K562 treated with DMSO at 1 percent for 12 hours (cell line): Measurements from ENCODE around the gene TTC3. TPM values are rescaled to one million over a fixed set of nuclear protein-coding genes. Genes with fewer than 3 reads are reported as not detected.

Experiments
- total RNA-seq: library from RNA; unstranded; fragments of 300-600 nt; gene quantifications from 2 replicates; pipeline ENCODE4 v1.2.3, GENCODE V29; 2022; ENCODE audit not compliant: insufficient read depth

The TTC3 gene, protein sequence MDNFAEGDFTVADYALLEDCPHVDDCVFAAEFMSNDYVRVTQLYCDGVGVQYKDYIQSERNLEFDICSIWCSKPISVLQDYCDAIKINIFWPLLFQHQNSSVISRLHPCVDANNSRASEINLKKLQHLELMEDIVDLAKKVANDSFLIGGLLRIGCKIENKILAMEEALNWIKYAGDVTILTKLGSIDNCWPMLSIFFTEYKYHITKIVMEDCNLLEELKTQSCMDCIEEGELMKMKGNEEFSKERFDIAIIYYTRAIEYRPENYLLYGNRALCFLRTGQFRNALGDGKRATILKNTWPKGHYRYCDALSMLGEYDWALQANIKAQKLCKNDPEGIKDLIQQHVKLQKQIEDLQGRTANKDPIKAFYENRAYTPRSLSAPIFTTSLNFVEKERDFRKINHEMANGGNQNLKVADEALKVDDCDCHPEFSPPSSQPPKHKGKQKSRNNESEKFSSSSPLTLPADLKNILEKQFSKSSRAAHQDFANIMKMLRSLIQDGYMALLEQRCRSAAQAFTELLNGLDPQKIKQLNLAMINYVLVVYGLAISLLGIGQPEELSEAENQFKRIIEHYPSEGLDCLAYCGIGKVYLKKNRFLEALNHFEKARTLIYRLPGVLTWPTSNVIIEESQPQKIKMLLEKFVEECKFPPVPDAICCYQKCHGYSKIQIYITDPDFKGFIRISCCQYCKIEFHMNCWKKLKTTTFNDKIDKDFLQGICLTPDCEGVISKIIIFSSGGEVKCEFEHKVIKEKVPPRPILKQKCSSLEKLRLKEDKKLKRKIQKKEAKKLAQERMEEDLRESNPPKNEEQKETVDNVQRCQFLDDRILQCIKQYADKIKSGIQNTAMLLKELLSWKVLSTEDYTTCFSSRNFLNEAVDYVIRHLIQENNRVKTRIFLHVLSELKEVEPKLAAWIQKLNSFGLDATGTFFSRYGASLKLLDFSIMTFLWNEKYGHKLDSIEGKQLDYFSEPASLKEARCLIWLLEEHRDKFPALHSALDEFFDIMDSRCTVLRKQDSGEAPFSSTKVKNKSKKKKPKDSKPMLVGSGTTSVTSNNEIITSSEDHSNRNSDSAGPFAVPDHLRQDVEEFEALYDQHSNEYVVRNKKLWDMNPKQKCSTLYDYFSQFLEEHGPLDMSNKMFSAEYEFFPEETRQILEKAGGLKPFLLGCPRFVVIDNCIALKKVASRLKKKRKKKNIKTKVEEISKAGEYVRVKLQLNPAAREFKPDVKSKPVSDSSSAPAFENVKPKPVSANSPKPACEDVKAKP (N-terminal part only)
- total RNA-seq = 25.3 and 122 TPM in 2 replicates

DNA sequence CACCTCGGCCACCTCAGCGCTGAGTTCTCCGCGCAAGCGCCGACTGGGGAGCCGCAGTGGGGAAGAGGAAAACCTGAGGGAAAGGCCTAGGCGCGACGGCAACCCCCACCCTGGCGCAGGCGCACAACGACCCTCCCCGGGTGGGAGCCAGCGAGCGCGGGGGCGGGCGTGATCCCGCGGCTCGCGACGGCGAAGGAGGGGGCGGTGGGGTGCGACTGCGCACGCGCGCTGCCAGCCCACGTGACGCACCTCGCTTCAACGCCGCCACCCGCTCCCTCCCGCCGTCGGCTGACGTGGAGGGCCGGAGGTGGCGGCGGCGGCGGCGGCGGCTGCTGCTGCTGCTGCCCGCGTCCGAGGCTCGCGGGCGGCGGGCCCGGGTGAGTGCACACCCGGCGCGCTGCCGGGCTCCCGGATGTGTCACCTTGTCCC is at the start of gene TTC3, which contains the start of gene PIGP:
Gene TTC3 (plus strand): TSS at position 267 of the 429 bp plus-strand sequence. CDS start 14,004 bp downstream, outside the sequence.
Gene PIGP (minus strand): TSS at position 84 of the 429 bp plus-strand sequence. CDS start 556 bp downstream, outside the sequence.

Other genes with a start within 250 kb of the TTC3 start
- 6.4 and 24.0 TPM in 2 replicates for gene HLCS, start 106.6 kb upstream of the TTC3 start, total RNA-seq
- gene RIPPLY3, start 66.6 kb upstream of the TTC3 start, total RNA-seq = not detected in 2 replicates
- gene PIGP, start 183 bp upstream of the TTC3 start, total RNA-seq = 15.2 and 30.4 TPM in 2 replicates
- 30.0 and 61.1 TPM in 2 replicates for gene VPS26C, start 194.1 kb downstream of the TTC3 start, total RNA-seq